HCT116 (cell line): ENCODE results near the gene EGFL8.

Source experiments
- EGR1 ChIP-seq: IDR thresholded peaks from 2 replicates; pipeline ENCODE4 v1.6.1; 2012; ENCODE audit warnings: low read depth
- EZH2phosphoT487 ChIP-seq: fragments of 200-600 bp; IDR thresholded peaks from 2 replicates; pipeline ENCODE4 v1.6.1; 2018; ENCODE audit warnings: antibody characterized with exemption, borderline replicate concordance
- POLR2A ChIP-seq: IDR thresholded peaks from 2 replicates; pipeline ENCODE4 v1.7.0; 2011; ENCODE audit warnings: borderline replicate concordance; ENCODE audit not compliant: insufficient read depth, insufficient read length; ENCODE audit errors: extremely low read depth
- RAD21 ChIP-seq: IDR thresholded peaks from 2 replicates; pipeline ENCODE4 v1.6.1; 2012; ENCODE audit warnings: low read depth, mild to moderate bottlenecking
- TCF7L2 ChIP-seq: IDR thresholded peaks from 2 replicates; pipeline ENCODE4 v1.7.0; 2011; ENCODE audit warnings: borderline replicate concordance, inconsistent platforms; ENCODE audit not compliant: insufficient read depth, insufficient read length; ENCODE audit errors: extremely low read depth

DNA sequence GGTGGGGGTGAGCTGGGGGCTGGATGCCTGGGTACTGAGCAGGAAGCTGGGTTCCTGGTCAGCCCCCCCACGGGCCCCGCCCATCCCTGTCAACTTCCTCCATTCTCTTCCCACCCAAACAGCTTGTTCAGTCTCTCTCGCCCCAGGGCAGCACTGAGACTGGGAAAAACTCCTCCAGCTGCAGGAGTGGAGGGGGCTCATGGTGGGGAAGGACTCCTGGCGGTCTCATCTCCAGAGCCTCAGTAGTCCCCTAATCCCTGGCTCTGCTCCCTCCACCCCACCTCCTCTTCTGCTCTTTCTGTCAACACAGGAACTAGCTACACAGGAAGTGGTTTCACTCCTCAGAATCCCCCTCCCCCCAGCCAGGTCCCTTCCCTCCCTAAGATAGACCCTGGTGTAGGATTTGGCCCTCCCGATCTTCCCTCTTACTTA lies 28.2 kb downstream of the EGFL8 start, which contains the start of gene GPSM3:
- no peak for TF ChIP-seq POLR2A
- no peak for TF ChIP-seq EZH2phosphoT487
- TF ChIP-seq RAD21: no peak
- no peak for TF ChIP-seq TCF7L2
- TF ChIP-seq EGR1: no peak
